ENCODE data around the gene WIPF1. TPM values are rescaled to one million over a fixed set of nuclear protein-coding genes. Genes with fewer than 3 reads are reported as not detected.

WIPF1 gene
- total RNA-seq, 2 donors from 2014 or later: 368 to 424 TPM

GRCh38 chr2:174571669-174572323 lies 25.8 kb downstream of the WIPF1 start:
- no peaks in the 10 kb centered on the region for H3K9me3 ChIP-seq (ENCODE audit: control insufficient read depth, low read length, poor library complexity, severe bottlenecking)
- no peaks in the 10 kb centered on the region for H3K27me3 Mint-ChIP-seq
- DNase-seq (no peak), ATAC-seq (no peak)
- H3K4me1 Mint-ChIP-seq: peaks cover 25% of the 10 kb centered on the region
- peak overlapping the region; percentile 90 for H3K27ac Mint-ChIP-seq
- H3K4me3 Mint-ChIP-seq: peak overlapping the region; percentile 33
- H3K36me3 Mint-ChIP-seq (ENCODE audit: low read depth): peaks cover 11% of the 10 kb centered on the region

DNA sequence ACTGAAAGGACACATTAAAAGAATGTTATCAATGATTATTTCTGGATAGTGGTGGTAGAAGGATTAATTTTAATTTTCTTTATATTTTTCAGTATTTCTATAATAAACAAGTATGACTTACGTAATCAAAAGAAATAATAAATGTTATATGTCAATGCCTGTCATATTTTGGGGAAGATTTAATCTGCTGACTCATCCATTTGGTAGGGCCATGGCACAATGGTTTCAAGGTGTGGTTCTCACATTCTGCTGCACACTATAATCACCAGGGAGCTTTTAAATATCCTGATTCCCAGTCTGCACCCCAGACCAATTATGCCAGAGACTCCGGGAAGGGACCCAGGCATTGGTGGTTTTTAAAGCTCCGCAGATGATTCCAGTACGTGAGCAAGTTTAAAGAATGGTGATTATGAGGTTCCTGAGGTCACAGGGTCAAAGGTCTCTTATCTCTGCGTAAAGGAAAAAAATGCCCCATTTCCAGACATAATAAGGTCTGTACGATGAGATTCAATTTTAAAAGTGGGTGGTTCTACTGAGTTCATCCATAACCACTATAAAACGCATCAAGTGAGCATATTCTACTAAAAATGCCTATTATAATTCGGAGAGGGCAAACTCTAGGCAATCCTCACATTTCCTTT lies 27.2 kb downstream of the WIPF1 start:
- ATAC-seq (no peak), DNase-seq (no peak)
- H3K9me3 ChIP-seq (ENCODE audit: control insufficient read depth, low read length, poor library complexity, severe bottlenecking): no peaks in the 10 kb centered on the region
- peak overlapping the region; percentile 90 for H3K27ac Mint-ChIP-seq
- peaks cover 26% of the 10 kb centered on the region for H3K4me1 Mint-ChIP-seq
- peaks cover 11% of the 10 kb centered on the region for H3K36me3 Mint-ChIP-seq (ENCODE audit: low read depth)
- no peak overlapping the region for H3K4me3 Mint-ChIP-seq
- no peaks in the 10 kb centered on the region for H3K27me3 Mint-ChIP-seq

GRCh38 chr2:174569678-174570077 lies 27.9 kb downstream of the WIPF1 start:
- H3K27me3 Mint-ChIP-seq: no peaks in the 10 kb centered on the region
- H3K4me3 Mint-ChIP-seq: no peak overlapping the region
- H3K4me1 Mint-ChIP-seq: peaks cover 28% of the 10 kb centered on the region
- peak overlapping the region; percentile 90 for H3K27ac Mint-ChIP-seq
- no peaks in the 10 kb centered on the region for H3K9me3 ChIP-seq (ENCODE audit: control insufficient read depth, low read length, poor library complexity, severe bottlenecking)
- DNase-seq (no peak), ATAC-seq (no peak)
- H3K36me3 Mint-ChIP-seq (ENCODE audit: low read depth): peaks cover 11% of the 10 kb centered on the region

GRCh38 chr2:174568425-174568824 lies 29.2 kb downstream of the WIPF1 start:
- H3K27ac Mint-ChIP-seq: peak overlapping the region; percentile 90
- no peaks in the 10 kb centered on the region for H3K27me3 Mint-ChIP-seq
- H3K4me3 Mint-ChIP-seq: no peak overlapping the region
- no peaks in the 10 kb centered on the region for H3K9me3 ChIP-seq (ENCODE audit: control insufficient read depth, low read length, poor library complexity, severe bottlenecking)
- H3K4me1 Mint-ChIP-seq: peaks cover 20% of the 10 kb centered on the region
- H3K36me3 Mint-ChIP-seq (ENCODE audit: low read depth): peaks cover 8% of the 10 kb centered on the region
- ATAC-seq (no peak), DNase-seq (no peak)

DNA sequence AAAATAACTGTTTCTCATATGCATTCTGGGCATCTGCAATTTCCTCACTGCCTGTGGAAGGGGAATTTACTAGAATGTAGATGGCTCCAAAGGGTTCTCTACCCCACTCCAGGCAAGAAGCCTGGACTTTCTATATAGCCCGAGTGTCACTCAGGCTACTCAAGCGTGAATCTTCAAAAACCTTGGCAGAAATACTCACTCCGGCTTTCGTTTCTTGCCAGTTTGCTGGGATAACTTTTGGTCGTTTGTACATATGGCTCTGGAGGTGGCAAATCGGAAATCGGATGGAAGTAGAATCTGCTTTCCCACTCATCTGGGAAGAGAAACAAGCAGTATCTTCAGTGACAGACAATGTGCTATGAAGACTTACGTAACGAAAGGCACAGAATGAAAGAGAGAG lies 30.7 kb downstream of the WIPF1 start:
- Mint-ChIP-seq H3K4me1 (peaks cover 15% of the 10 kb centered on the region), H3K27me3 (no peaks in the 10 kb centered on the region), H3K4me3 (no peak overlapping the region), H3K36me3 (ENCODE audit: low read depth) (peaks cover 5% of the 10 kb centered on the region), H3K27ac (peak overlapping the region; percentile 90)
- no peaks in the 10 kb centered on the region for H3K9me3 ChIP-seq (ENCODE audit: control insufficient read depth, low read length, poor library complexity, severe bottlenecking)
- no peak for DNase-seq
- no peak for ATAC-seq

DNA sequence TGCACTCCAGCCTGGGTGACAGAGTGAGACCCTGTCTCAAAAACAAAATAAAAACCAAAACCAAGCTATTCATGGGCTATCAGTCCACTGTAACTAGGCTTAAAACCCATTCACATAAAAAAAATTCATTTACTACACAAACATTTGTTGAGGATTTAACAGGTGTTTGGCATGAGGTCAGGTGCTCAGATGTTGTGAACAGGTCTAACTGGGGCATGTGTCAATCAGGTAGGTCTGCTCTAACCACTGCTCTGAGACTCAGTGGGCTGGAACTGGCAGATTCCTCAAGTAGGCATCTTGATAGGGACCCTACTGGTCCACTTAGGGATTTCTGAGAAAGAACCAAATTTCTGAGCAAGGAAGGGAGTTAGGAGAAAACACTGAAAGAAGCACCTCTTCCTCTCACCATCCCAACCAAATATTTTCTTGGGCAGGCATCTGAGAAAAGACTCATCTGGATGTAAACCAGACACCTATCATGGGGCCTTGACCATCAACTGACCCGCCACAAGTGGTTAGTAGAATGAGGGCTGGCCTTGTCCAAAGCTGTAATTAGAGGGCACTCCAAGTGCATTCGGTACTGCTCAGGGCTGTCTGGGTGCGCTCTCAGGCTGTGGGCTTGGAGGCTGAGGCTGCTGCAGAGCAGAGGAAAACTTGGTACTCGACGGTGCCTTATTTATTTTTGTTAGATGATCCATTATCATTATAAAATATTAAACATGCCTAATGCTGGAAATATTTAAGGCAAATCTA lies 33.9 kb downstream of the WIPF1 start:
- Mint-ChIP-seq H3K4me1 (peaks cover 11% of the 10 kb centered on the region), H3K27ac (peak overlapping the region; percentile 9), H3K36me3 (ENCODE audit: low read depth) (peaks cover 7% of the 10 kb centered on the region), H3K4me3 (no peak overlapping the region), H3K27me3 (no peaks in the 10 kb centered on the region)
- no peak for ATAC-seq
- no peak for DNase-seq
- no peaks in the 10 kb centered on the region for H3K9me3 ChIP-seq (ENCODE audit: control insufficient read depth, low read length, poor library complexity, severe bottlenecking)

DNA sequence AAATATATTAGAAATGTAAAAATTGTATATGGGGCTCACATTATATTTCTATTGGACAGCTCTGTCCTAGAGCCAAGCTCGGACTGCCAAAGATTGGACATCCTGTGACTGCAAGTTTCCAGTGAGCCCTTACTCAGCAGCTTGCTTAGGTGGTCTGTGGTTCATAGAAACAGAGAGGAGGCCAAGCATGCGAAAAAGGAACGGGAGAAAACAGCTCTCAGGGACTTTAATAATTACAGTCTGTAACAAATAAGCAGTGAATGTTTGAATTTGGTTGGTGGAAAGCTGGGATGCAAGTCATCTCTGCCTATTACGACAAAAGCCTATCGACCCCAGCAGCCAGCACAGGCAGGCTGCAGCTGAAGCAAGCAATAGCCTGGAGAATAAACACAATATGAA lies 35.6 kb downstream of the WIPF1 start:
- Mint-ChIP-seq H3K27ac (no peak overlapping the region), H3K36me3 (ENCODE audit: low read depth) (peaks cover 5% of the 10 kb centered on the region), H3K4me3 (no peak overlapping the region), H3K4me1 (peaks cover 12% of the 10 kb centered on the region), H3K27me3 (no peaks in the 10 kb centered on the region)
- DNase-seq (no peak), ATAC-seq (no peak)
- H3K9me3 ChIP-seq (ENCODE audit: control insufficient read depth, low read length, poor library complexity, severe bottlenecking): no peaks in the 10 kb centered on the region

GRCh38 chr2:174561283-174561971 lies 36.2 kb downstream of the WIPF1 start:
- Mint-ChIP-seq H3K27ac (peak overlapping the region; percentile 94), H3K27me3 (no peaks in the 10 kb centered on the region), H3K36me3 (ENCODE audit: low read depth) (peaks cover 6% of the 10 kb centered on the region), H3K4me3 (no peak overlapping the region), H3K4me1 (peaks cover 11% of the 10 kb centered on the region)
- DNase-seq (no peak), ATAC-seq (no peak)
- no peaks in the 10 kb centered on the region for H3K9me3 ChIP-seq (ENCODE audit: control insufficient read depth, low read length, poor library complexity, severe bottlenecking)

DNA sequence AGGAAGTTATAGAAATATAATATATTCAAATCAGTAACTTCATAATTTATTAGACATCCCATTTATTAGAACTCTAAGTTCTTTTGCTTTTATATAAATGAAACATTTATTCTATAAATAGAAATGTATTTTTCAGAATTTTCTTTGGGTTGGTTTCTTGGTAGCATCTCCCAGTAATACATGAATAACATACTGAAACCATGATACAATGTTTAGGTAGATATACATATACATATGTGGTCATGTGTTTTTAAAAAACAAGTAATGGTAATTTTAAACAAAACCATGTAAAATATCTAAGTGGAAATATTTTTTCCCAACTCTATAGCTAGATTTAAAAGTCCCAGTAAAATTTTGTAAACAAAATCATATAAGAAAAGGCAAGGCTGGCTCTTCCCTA lies 36.9 kb downstream of the WIPF1 start:
- Mint-ChIP-seq H3K27ac (peak overlapping the region; percentile 94), H3K27me3 (no peaks in the 10 kb centered on the region), H3K4me3 (no peak overlapping the region), H3K36me3 (ENCODE audit: low read depth) (peaks cover 6% of the 10 kb centered on the region), H3K4me1 (peaks cover 16% of the 10 kb centered on the region)
- ATAC-seq (no peak), DNase-seq (no peak)
- H3K9me3 ChIP-seq (ENCODE audit: control insufficient read depth, low read length, poor library complexity, severe bottlenecking): no peaks in the 10 kb centered on the region

GRCh38 chr2:174555998-174556397 lies 41.6 kb downstream of the WIPF1 start:
- H3K27me3 Mint-ChIP-seq: no peaks in the 10 kb centered on the region
- H3K36me3 Mint-ChIP-seq (ENCODE audit: low read depth): peaks cover 2% of the 10 kb centered on the region
- no peak overlapping the region for H3K4me3 Mint-ChIP-seq
- peak overlapping the region; percentile 92 for H3K27ac Mint-ChIP-seq
- ATAC-seq (no peak), DNase-seq (no peak)
- peaks cover 26% of the 10 kb centered on the region for H3K4me1 Mint-ChIP-seq
- no peaks in the 10 kb centered on the region for H3K9me3 ChIP-seq (ENCODE audit: control insufficient read depth, low read length, poor library complexity, severe bottlenecking)

DNA sequence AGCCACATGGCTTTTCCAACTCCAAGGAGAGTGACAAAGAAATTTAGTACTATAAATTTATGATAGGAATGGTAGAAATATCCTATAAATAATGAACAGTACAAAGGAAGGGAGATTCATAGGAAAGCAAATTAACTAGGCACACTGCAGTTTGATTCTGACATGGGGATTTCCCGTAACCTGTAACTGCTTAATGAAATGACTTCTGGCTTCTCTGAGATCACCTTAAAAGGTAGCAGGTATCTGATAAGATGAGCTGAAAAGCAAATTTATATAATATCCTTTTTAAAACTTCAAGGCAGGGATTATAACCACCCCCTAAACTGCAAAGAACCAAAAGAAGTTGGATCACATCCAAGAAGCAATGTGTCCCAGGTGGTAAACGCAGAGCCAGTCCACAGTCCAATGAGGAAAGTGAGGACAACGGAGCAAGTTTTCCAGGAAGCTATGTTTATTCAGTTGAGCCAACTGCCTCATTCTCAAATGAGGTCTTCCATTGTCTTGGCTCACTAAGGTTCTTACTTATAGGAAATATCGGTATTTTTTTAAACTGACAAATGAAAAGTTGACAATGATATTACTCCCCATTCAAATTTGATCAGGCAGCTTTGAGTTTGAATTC lies 43.0 kb downstream of the WIPF1 start:
- no peaks in the 10 kb centered on the region for H3K9me3 ChIP-seq (ENCODE audit: control insufficient read depth, low read length, poor library complexity, severe bottlenecking)
- peaks cover 2% of the 10 kb centered on the region for H3K36me3 Mint-ChIP-seq (ENCODE audit: low read depth)
- no peak for DNase-seq
- peak; percentile 82 for ATAC-seq
- peak overlapping the region; percentile 92 for H3K27ac Mint-ChIP-seq
- no peak overlapping the region for H3K4me3 Mint-ChIP-seq
- no peaks in the 10 kb centered on the region for H3K27me3 Mint-ChIP-seq
- H3K4me1 Mint-ChIP-seq: peaks cover 26% of the 10 kb centered on the region

DNA sequence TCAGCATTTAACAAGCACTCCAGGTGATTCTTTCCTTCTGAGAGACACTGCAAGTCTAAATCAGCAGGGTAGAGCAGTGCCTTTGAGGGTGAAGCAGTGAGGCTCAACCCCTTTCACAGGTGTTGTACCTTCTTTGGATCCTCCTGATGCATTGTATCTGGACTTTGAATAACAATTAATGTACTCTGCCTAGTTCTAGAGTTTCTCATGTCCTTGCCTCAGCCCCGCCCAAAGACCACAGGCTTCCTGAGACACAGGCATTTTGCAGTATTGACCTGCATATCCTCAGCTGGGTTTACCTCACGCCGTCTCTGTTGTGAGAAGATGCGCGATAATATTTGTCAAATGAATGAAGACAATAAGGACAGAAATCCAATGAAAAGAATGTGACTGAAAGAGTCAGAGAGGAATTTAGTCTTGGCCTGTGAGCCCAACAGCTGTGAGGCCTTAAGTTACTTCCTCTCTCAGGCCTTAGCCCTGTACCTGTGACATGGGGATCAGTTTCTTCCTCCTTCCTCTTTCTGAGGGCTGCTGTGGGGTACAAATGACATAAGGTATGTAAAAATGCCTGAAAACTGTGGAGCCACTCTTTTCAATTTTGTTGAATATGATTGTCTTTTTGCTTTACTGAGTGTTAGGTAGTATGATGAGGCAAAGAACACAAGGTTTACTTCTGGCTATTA lies 43.7 kb downstream of the WIPF1 start:
- H3K4me3 Mint-ChIP-seq: peak overlapping the region; percentile 76
- H3K36me3 Mint-ChIP-seq (ENCODE audit: low read depth): peaks cover 2% of the 10 kb centered on the region
- ATAC-seq (peak; percentile 74), DNase-seq (peak in 1 of 3 donors; percentile 24)
- peak overlapping the region; percentile 92 for H3K27ac Mint-ChIP-seq
- H3K27me3 Mint-ChIP-seq: no peaks in the 10 kb centered on the region
- H3K9me3 ChIP-seq (ENCODE audit: control insufficient read depth, low read length, poor library complexity, severe bottlenecking): no peaks in the 10 kb centered on the region
- H3K4me1 Mint-ChIP-seq: peaks cover 26% of the 10 kb centered on the region

Data from T-helper 17 cell (primary cell).